ENCODE results near the gene KNG1.

KNG1 gene

GRCh38 chr3:186779204-186779603 lies 62.0 kb downstream of the KNG1 start:
- no peak for DNase-seq

GRCh38 chr3:186782542-186783057 lies 65.4 kb downstream of the KNG1 start:
- DNase-seq = no peak

- peak; percentile 91 for DNase-seq
These were observed 66.0 kb downstream of the KNG1 start, which contains the start of gene EIF4A2 for GRCh38 chr3:186783058-186783730. EIF4A2 (plus strand) TSS chr3:186783577; CDS start chr3:186783611, 34 bp downstream.

GRCh38 chr3:186783731-186784515 lies 66.8 kb downstream of the KNG1 start:
- DNase-seq = peak; percentile 87

GRCh38 chr3:186784820-186785494 lies 67.8 kb downstream of the KNG1 start:
- no peak for DNase-seq

- DNase-seq = no peak
These were observed 68.4 kb downstream of the KNG1 start for GRCh38 chr3:186785495-186786018.

- DNase-seq = no peak
These were observed 69.8 kb downstream of the KNG1 start for GRCh38 chr3:186786922-186787321.

- DNase-seq = no peak
These were observed 70.7 kb downstream of the KNG1 start for GRCh38 chr3:186787642-186788481.

- no peak for DNase-seq
These were observed 71.6 kb downstream of the KNG1 start for GRCh38 chr3:186788482-186789370.

- DNase-seq = no peak
These were observed 72.5 kb downstream of the KNG1 start for GRCh38 chr3:186789554-186790260.

- DNase-seq = no peak
These were observed 73.3 kb downstream of the KNG1 start for GRCh38 chr3:186790261-186790981.
